Gastrocnemius medialis (tissue), 4 donors: Measurements from ENCODE around the gene ZNF608. TPM values are rescaled to one million over a fixed set of nuclear protein-coding genes. Genes with fewer than 3 reads are reported as not detected.

Source experiments
- ATAC-seq, 2 donors: fragments of 150-250 bp; one replicate each; pipeline ENCODE4 v1.9.1; 2016
- DNase-seq, 2 donors: peaks; one replicate each; pipeline ENCODE4 v3.0.0-alpha.2; 2019
- H3K27ac ChIP-seq, 4 donors: fragments of 200-600 bp; sonication (generic); 1 replicate in 1 of 4; 2 replicates in 3 of 4; pipeline ENCODE4 v1.5.1; 2016 to 2018; ENCODE audit warnings: mild to moderate bottlenecking in 2 of 4, moderate library complexity in 1 of 4
- H3K27me3 ChIP-seq, 3 donors: fragments of 200-600 bp; sonication (generic) in 2 of 3; 1 replicate in 1 of 3; 2 replicates in 2 of 3; pipeline versions ENCODE4 v1.5.1 to v1.6.0; 2016 to 2019; ENCODE audit warnings: mild to moderate bottlenecking in 1 of 3, moderate library complexity in 1 of 3
- H3K36me3 ChIP-seq, 2 donors: fragments of 200-600 bp; sonication (generic) in 1 of 2; one replicate each; pipeline ENCODE4 v1.5.1; 2017 to 2018
- H3K4me1 ChIP-seq, 2 donors: fragments of 200-600 bp; sonication (generic) in 1 of 2; one replicate each; pipeline ENCODE4 v1.5.1; 2016 to 2017; ENCODE audit warnings: mild to moderate bottlenecking in 2 of 2
- H3K4me3 ChIP-seq, 4 donors: fragments of 200-600 bp; sonication (generic) in 3 of 4; 1 replicate in 1 of 4; 2 replicates in 3 of 4; pipeline ENCODE4 v1.5.1; 2016 to 2019; ENCODE audit warnings: mild to moderate bottlenecking in 2 of 4
- H3K9me3 ChIP-seq, 3 donors: fragments of 200-600 bp; sonication (generic) in 2 of 3; 1 replicate in 1 of 3; 2 replicates in 2 of 3; pipeline ENCODE4 v1.5.1; 2016 to 2019
- POLR2A ChIP-seq, 2 donors: fragments of 450-650 bp; IDR thresholded peaks; one replicate each; pipeline ENCODE4 v1.6.1; 2017; ENCODE audit warnings: antibody characterized with exemption in 2 of 2, mild to moderate bottlenecking in 2 of 2, moderate library complexity in 2 of 2
- in situ Hi-C, 4 donors: fragments of 200-750 bp; cut with MboI; loops; one replicate each; pipeline versions ENCODE4 v1.15.0 to v1.8.0; 2017; ENCODE audit warnings: low sequenced_read_pairs in 4 of 4
- intact Hi-C: fragments of 100-400 bp; cut with DNase I; formaldehyde crosslinking; loops from one replicate; pipeline ENCODE4 v1.15.1; 2023; ENCODE audit warnings: low total_unique reads
- total RNA-seq, 4 donors: library from RNA; depleted of rRNA; stranded (reverse); fragments of >200 nt; gene quantifications; one replicate each; pipeline versions ENCODE4 v1.1.0 to v1.2.3, GENCODE V29; 2016
- TF ChIP-seq, protein P1 (sequence below), 5 experiments: fragments of 450-650 bp in 3 of 5; fragments of 200-600 bp in 2 of 5; sonication (generic) in 2 of 5; IDR thresholded peaks in 4 of 5; conservative IDR thresholded peaks in 1 of 5; 1 replicate in 4 of 5; 2 replicates in 1 of 5; pipeline ENCODE4 v1.5.1; 2016 to 2019; ENCODE audit warnings: antibody characterized with exemption in 5 of 5, mild to moderate bottlenecking in 3 of 5, moderate library complexity in 3 of 5

ZNF608 gene
- total RNA-seq, 4 donors from 2014 or later: 7.3 to 27.4 (median 17.5) TPM

- Histone ChIP-seq H3K4me1 (no peaks in the 10 kb centered on the region), H3K4me3 (no peak overlapping the region), H3K36me3 (no peaks in the 10 kb centered on the region), H3K9me3 (no peaks in the 10 kb centered on the region), H3K27ac (no peak overlapping the region), H3K27me3 (no peaks in the 10 kb centered on the region)
- intact Hi-C loops: no loop called here
- no peak for DNase-seq
- TF ChIP-seq POLR2A (IDR thresholded peaks at IDR 0.05): no peak
- TF ChIP-seq, protein P1, sequence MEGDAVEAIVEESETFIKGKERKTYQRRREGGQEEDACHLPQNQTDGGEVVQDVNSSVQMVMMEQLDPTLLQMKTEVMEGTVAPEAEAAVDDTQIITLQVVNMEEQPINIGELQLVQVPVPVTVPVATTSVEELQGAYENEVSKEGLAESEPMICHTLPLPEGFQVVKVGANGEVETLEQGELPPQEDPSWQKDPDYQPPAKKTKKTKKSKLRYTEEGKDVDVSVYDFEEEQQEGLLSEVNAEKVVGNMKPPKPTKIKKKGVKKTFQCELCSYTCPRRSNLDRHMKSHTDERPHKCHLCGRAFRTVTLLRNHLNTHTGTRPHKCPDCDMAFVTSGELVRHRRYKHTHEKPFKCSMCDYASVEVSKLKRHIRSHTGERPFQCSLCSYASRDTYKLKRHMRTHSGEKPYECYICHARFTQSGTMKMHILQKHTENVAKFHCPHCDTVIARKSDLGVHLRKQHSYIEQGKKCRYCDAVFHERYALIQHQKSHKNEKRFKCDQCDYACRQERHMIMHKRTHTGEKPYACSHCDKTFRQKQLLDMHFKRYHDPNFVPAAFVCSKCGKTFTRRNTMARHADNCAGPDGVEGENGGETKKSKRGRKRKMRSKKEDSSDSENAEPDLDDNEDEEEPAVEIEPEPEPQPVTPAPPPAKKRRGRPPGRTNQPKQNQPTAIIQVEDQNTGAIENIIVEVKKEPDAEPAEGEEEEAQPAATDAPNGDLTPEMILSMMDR (IDR thresholded peaks at IDR 0.05 in 4 of 5, conservative IDR thresholded peaks at IDR 0.05 in 1 of 5): no peak
- in situ Hi-C loops: no loop called here
- ATAC-seq: no peak
These were observed 33.6 kb upstream of the ZNF608 start for GRCh38 chr5:124780011-124780410.

DNA sequence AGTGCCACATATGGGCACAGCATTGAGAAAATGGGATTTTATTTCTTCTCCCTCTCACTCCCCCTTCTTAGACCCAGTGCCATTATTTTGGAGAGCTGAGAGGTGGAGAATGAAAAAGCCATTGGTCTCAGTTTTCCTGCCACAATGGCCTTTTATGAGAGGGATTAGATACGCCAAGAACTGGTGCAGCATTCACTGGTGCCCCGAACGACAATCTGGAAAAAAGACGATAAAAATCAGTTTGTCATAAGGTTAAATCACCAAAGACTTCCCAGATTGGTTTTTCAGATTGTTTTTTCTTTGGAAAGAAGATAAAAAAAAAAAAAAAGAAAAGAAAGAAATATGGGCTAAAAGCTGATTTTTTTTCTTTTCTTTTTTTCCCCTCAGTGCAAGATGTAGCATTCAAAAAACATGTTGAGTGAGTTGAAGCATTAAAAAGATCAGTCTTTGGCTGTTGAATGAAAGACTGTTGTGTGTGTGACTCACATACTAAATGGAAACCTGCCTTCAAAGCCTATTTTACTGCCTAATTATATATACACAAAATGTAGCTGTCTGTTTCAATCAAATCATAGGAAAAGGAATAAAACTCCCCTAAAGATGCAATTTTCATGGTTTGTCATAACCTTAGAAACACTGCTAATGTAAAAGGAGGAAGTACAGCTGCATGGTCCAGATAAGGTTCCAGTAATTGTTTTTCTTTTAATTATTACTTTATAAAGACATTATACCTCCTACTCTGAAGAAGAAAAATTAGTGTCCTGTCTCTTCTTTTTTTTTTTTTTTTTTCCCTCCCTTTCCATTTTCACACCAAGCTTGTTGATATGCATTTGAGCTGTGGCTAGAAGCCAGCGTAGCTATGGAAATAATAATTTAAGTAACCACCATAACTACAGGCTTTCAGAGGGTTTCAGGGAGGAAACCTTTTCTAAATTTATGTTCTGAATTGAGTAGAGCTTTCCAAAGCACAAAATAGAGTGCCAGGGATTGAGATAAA, 27.2 kb upstream of the ZNF608 start:
- ATAC-seq (no peak), DNase-seq (no peak)
- intact Hi-C loops (no loop called here), in situ Hi-C loops (no loop called here)
- no peaks in the 10 kb centered on the region for H3K4me1 ChIP-seq
- TF ChIP-seq POLR2A (IDR thresholded peaks at IDR 0.05): no peak
- TF ChIP-seq, protein P1 (IDR thresholded peaks at IDR 0.05 in 4 of 5, conservative IDR thresholded peaks at IDR 0.05 in 1 of 5): no peak
- no peaks in the 10 kb centered on the region for H3K9me3 ChIP-seq
- H3K27ac ChIP-seq: no peak overlapping the region
- no peaks in the 10 kb centered on the region for H3K36me3 ChIP-seq
- H3K4me3 ChIP-seq: no peak overlapping the region
- H3K27me3 ChIP-seq: no peaks in the 10 kb centered on the region

DNA sequence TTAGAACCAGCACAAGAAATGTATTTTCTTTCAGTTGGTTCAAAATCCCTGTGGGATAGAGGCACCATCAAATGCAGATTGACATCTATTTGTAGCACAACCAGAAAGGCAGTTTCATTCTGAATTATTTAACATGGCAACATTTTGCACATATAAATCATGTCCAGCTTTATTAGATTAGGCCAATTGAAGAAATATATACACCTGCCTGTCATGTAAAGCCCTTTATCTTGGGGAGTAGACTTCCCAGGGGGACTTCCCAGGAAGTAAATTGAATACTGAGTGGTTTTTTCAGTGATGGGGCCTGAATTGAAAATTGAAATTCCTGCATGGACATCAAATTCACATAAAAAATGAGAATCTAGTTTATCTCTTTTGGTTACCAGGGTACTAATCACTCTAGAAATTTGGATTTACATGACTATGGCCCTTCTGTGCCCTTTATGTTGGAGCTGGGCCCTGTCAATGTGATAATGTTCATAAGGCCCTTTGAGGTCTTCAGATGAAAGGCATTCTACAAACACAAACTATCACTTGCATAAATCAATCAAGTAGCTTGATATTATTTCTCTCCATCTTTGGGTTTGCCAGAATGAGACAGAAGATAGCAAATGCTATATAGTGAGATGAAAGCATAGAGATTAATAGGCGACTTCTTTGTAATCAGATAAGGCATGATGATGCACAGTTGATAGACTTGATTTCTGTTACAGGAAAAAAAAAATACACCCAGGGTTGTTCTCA, 26.2 kb upstream of the ZNF608 start:
- TF ChIP-seq, protein P1 (IDR thresholded peaks at IDR 0.05 in 4 of 5, conservative IDR thresholded peaks at IDR 0.05 in 1 of 5): no peak
- TF ChIP-seq POLR2A (IDR thresholded peaks at IDR 0.05): no peak
- H3K4me1 ChIP-seq: no peaks in the 10 kb centered on the region
- no peak for DNase-seq
- H3K27me3 ChIP-seq: no peaks in the 10 kb centered on the region
- no peak overlapping the region for H3K4me3 ChIP-seq
- H3K27ac ChIP-seq: no peak overlapping the region
- no peaks in the 10 kb centered on the region for H3K9me3 ChIP-seq
- H3K36me3 ChIP-seq: no peaks in the 10 kb centered on the region
- in situ Hi-C loops: no loop called here
- intact Hi-C loops: no loop called here
- ATAC-seq: no peak

DNA sequence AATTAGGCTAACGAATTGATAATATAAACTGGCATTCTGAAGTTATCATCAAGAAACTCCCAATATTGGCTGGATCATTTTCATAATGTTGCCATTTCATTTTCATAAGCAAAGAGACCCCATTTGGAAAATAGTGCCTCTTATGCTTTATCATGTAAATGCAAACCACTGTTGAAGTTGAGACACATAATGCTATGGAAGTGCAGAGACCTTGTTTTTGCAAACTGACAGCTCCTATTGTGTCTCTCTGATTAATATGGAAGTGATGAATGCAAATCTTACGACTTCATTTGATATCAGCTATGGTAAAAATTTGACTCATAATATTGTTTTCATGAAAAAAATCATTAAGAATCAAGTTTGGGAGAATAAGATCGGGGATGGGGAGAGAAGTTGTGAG, 25.3 kb upstream of the ZNF608 start:
- in situ Hi-C loops: no loop called here
- Histone ChIP-seq H3K36me3 (no peaks in the 10 kb centered on the region), H3K27me3 (no peaks in the 10 kb centered on the region), H3K9me3 (no peaks in the 10 kb centered on the region), H3K4me1 (no peaks in the 10 kb centered on the region), H3K27ac (no peak overlapping the region), H3K4me3 (no peak overlapping the region)
- DNase-seq: no peak
- TF ChIP-seq, protein P1 (IDR thresholded peaks at IDR 0.05 in 4 of 5, conservative IDR thresholded peaks at IDR 0.05 in 1 of 5): no peak
- no peak for TF ChIP-seq POLR2A (IDR thresholded peaks at IDR 0.05)
- intact Hi-C loops: no loop called here
- no peak for ATAC-seq
